Measurements from ENCODE around the gene MKI67.

Gene MKI67

GRCh38 chr10:128099901-128100300 lies 26.3 kb downstream of the MKI67 start:
- Histone ChIP-seq H3K4me1 (ENCODE audit: low read depth, poor library complexity, severe bottlenecking) (no peaks in the 10 kb centered on the region), H3K36me3 (ENCODE audit: insufficient read depth) (no peaks in the 10 kb centered on the region; the same call in 1 of the 2 replicates), H3K27ac (no peak overlapping the region), H3K4me2 (no peak overlapping the region), H2AFZ (ENCODE audit: low read depth) (no peak overlapping the region), H3K4me3 (IDR thresholded peaks at IDR 0.05; ENCODE audit: insufficient read depth, low read depth, low read length) (no peak overlapping the region), H3K9ac (no peak overlapping the region), H4K20me1 (ENCODE audit: insufficient read depth) (no peaks in the 10 kb centered on the region), H3K27me3 (ENCODE audit: insufficient read depth, low read depth) (no peaks in the 10 kb centered on the region), H3K79me2 (ENCODE audit: insufficient read depth, low read depth) (no peaks in the 10 kb centered on the region)
- no peak for TF ChIP-seq CTCF (conservative IDR thresholded peaks at IDR 0.05; ENCODE audit: low read depth, low read length)

- Histone ChIP-seq H3K36me3 (ENCODE audit: insufficient read depth) (no peaks in the 10 kb centered on the region; the same call in 1 of the 2 replicates), H3K27me3 (ENCODE audit: insufficient read depth, low read depth) (no peaks in the 10 kb centered on the region), H3K27ac (no peak overlapping the region), H3K4me1 (ENCODE audit: low read depth, poor library complexity, severe bottlenecking) (no peaks in the 10 kb centered on the region), H2AFZ (ENCODE audit: low read depth) (no peak overlapping the region), H3K4me3 (IDR thresholded peaks at IDR 0.05; ENCODE audit: insufficient read depth, low read depth, low read length) (no peak overlapping the region), H4K20me1 (ENCODE audit: insufficient read depth) (no peaks in the 10 kb centered on the region), H3K9ac (no peak overlapping the region), H3K4me2 (no peak overlapping the region), H3K79me2 (ENCODE audit: insufficient read depth, low read depth) (no peaks in the 10 kb centered on the region)
- TF ChIP-seq CTCF (conservative IDR thresholded peaks at IDR 0.05; ENCODE audit: low read depth, low read length) = no peak
Observed at GRCh38 chr10:128098631-128099030, 27.6 kb downstream of the MKI67 start.

GRCh38 chr10:128097783-128098182 lies 28.4 kb downstream of the MKI67 start:
- Histone ChIP-seq H3K4me2 (no peak overlapping the region), H3K36me3 (ENCODE audit: insufficient read depth) (no peaks in the 10 kb centered on the region; the same call in 1 of the 2 replicates), H3K4me1 (ENCODE audit: low read depth, poor library complexity, severe bottlenecking) (no peaks in the 10 kb centered on the region), H2AFZ (ENCODE audit: low read depth) (no peak overlapping the region), H3K79me2 (ENCODE audit: insufficient read depth, low read depth) (no peaks in the 10 kb centered on the region), H3K27me3 (ENCODE audit: insufficient read depth, low read depth) (no peaks in the 10 kb centered on the region), H3K27ac (no peak overlapping the region), H3K4me3 (IDR thresholded peaks at IDR 0.05; ENCODE audit: insufficient read depth, low read depth, low read length) (no peak overlapping the region), H4K20me1 (ENCODE audit: insufficient read depth) (no peaks in the 10 kb centered on the region), H3K9ac (no peak overlapping the region)
- TF ChIP-seq CTCF (conservative IDR thresholded peaks at IDR 0.05; ENCODE audit: low read depth, low read length) = no peak

GRCh38 chr10:128096486-128097199 lies 29.6 kb downstream of the MKI67 start:
- no peak overlapping the region for H3K4me3 ChIP-seq (IDR thresholded peaks at IDR 0.05; ENCODE audit: insufficient read depth, low read depth, low read length)
- no peaks in the 10 kb centered on the region for H3K36me3 ChIP-seq (ENCODE audit: insufficient read depth)
- no peaks in the 10 kb centered on the region for H4K20me1 ChIP-seq (ENCODE audit: insufficient read depth)
- no peak overlapping the region for H3K9ac ChIP-seq
- no peaks in the 10 kb centered on the region for H3K4me1 ChIP-seq (ENCODE audit: low read depth, poor library complexity, severe bottlenecking)
- no peak overlapping the region for H3K27ac ChIP-seq
- no peak for TF ChIP-seq CTCF (conservative IDR thresholded peaks at IDR 0.05; ENCODE audit: low read depth, low read length)
- no peaks in the 10 kb centered on the region for H3K79me2 ChIP-seq (ENCODE audit: insufficient read depth, low read depth)
- no peak overlapping the region for H3K4me2 ChIP-seq
- no peak overlapping the region for H2AFZ ChIP-seq (ENCODE audit: low read depth)
- H3K27me3 ChIP-seq (ENCODE audit: insufficient read depth, low read depth) = no peaks in the 10 kb centered on the region
